GM12878 (cell line): ENCODE data around the gene POLR3K. TPM values are rescaled to one million over a fixed set of nuclear protein-coding genes. Genes with fewer than 3 reads are reported as not detected.

Experiments used
- ATAC-seq: fragments of 200-7000 bp; cut with Tn5 transposase; 3 replicates; pipeline ENCODE4 v1.9.1; 2020; ENCODE audit warnings: mild to moderate bottlenecking, moderate library complexity
- BruUV-seq: library from RNA; stranded (reverse); fragments of 400-500 nt; replicated peaks from 2 replicates; lab custom pipeline; 2021; lab: Mats Ljungman, UMichigan
- CTCF ChIA-PET: fragments of 300-600 bp; sonication (Branson Sonifier 250); formaldehyde crosslinking; extraction: SDS; loops from one replicate; lab custom pipeline; 2021; ENCODE audit warnings: inconsistent platforms; lab: Yijun Ruan, JAX
- POLR2A ChIA-PET: fragments of 350-600 bp; formaldehyde crosslinking; extraction: SDS; loops from one replicate; lab custom pipeline; 2021; ENCODE audit warnings: inconsistent platforms; lab: Charles Lee
- RAD21 ChIA-PET: fragments of 300-600 bp; sonication (Branson Sonifier 250); formaldehyde crosslinking; loops from one replicate; lab custom pipeline; 2023; ENCODE audit warnings: antibody characterized with exemption; ENCODE audit not compliant: unreplicated experiment; lab: Charles Lee
- SMC1A ChIA-PET: fragments of 300-600 bp; sonication (Branson Sonifier 250); formaldehyde crosslinking; loops from one replicate; lab custom pipeline; 2023; ENCODE audit not compliant: unreplicated experiment, uncharacterized antibody; lab: Charles Lee
- DNase-seq: peaks from one replicate; pipeline ENCODE4 v3.0.0-alpha.2; 2011; ENCODE audit warnings: low read depth, low spot score
- FAIRE-seq: peaks from 3 replicates; lab custom pipeline; 2011; peaks lifted over from hg19 to GRCh38; lab: Jason Lieb, UNC
- H2AFZ ChIP-seq: 2 replicates; pipeline ENCODE4 v1.6.0; 2011; ENCODE audit warnings: low read depth, low read length, control low read depth; ENCODE audit not compliant: control insufficient read depth
- H3K27ac ChIP-seq: 2 replicates; pipeline ENCODE4 v1.5.1; 2011; ENCODE audit warnings: control low read depth; ENCODE audit not compliant: control insufficient read depth, insufficient read depth
- H3K27me3 ChIP-seq, 2 experiments: replicated peaks in 1 of 2; 2 replicates each; pipeline versions ENCODE4 v1.6.0 to v1.6.1; 2011; ENCODE audit warnings: low read length in 1 of 2; ENCODE audit not compliant: control insufficient read depth in 2 of 2, insufficient read depth in 2 of 2
- H3K36me3 ChIP-seq, 2 experiments: 2 replicates each; pipeline ENCODE4 v1.5.1; 2011; ENCODE audit warnings: low read length in 1 of 2; ENCODE audit not compliant: control insufficient read depth in 2 of 2, insufficient read depth in 2 of 2
- H3K4me1 ChIP-seq: 2 replicates; pipeline ENCODE4 v1.6.1; 2011; ENCODE audit warnings: mild to moderate bottlenecking, low read length, moderate library complexity, mixed read lengths; ENCODE audit not compliant: control insufficient read depth, insufficient read depth
- H3K4me2 ChIP-seq: 2 replicates; pipeline ENCODE4 v1.6.0; 2011; ENCODE audit warnings: control low read depth; ENCODE audit not compliant: control insufficient read depth, insufficient read depth
- H3K4me3 ChIP-seq: fragments of 200-600 bp; sonication (generic); 2 replicates; pipeline ENCODE4 v1.5.1; 2016
- H3K79me2 ChIP-seq: 2 replicates; pipeline ENCODE4 v1.6.0; 2011; ENCODE audit warnings: low read length; ENCODE audit not compliant: control insufficient read depth, insufficient read depth
- H3K9ac ChIP-seq: 2 replicates; pipeline ENCODE4 v1.8.0; 2011; ENCODE audit warnings: low read length, control low read depth, mixed read lengths; ENCODE audit not compliant: control insufficient read depth, insufficient read depth
- H3K9me3 ChIP-seq: replicated peaks from 3 replicates; pipeline ENCODE4 v1.5.1; 2011; ENCODE audit warnings: mild to moderate bottlenecking, low read length; ENCODE audit not compliant: control insufficient read depth, insufficient read depth
- H4K20me1 ChIP-seq: 2 replicates; pipeline ENCODE4 v1.6.0; 2011; ENCODE audit not compliant: control insufficient read depth, insufficient read depth
- BHLHE40 ChIP-seq, 2 experiments: fragments of 450-650 bp in 1 of 2; IDR thresholded peaks; 2 replicates each; pipeline ENCODE4 v1.6.1; 2011 to 2017; ENCODE audit warnings: low read depth in 2 of 2, borderline replicate concordance in 1 of 2, improper control_type of control experiment in 1 of 2, low read length in 1 of 2, mild to moderate bottlenecking in 1 of 2
- ESRRA ChIP-seq: IDR thresholded peaks from 2 replicates; pipeline ENCODE4 v1.6.1; 2012; ENCODE audit warnings: mild to moderate bottlenecking, low read length, improper control_type of control experiment
- FOXM1 ChIP-seq: IDR thresholded peaks from 2 replicates; pipeline ENCODE4 v1.6.1; 2012; ENCODE audit warnings: low read depth, mild to moderate bottlenecking, inconsistent platforms, low read length, moderate library complexity
- IRF4 ChIP-seq: IDR thresholded peaks from 2 replicates; pipeline ENCODE4 v1.6.1; 2011; ENCODE audit warnings: low read depth, low read length
- JUNB ChIP-seq: IDR thresholded peaks from 2 replicates; pipeline ENCODE4 v1.6.1; 2016; ENCODE audit warnings: antibody characterized with exemption, mild to moderate bottlenecking
- MEF2B ChIP-seq: fragments of 450-650 bp; IDR thresholded peaks from 2 replicates; pipeline ENCODE4 v1.6.1; 2018; ENCODE audit warnings: mild to moderate bottlenecking, moderate library complexity; ENCODE audit not compliant: partially characterized antibody, poor library complexity, severe bottlenecking
- RELA ChIP-seq: fragments of 450-650 bp; IDR thresholded peaks from 2 replicates; pipeline ENCODE4 v1.8.0; 2014; ENCODE audit warnings: borderline replicate concordance; ENCODE audit not compliant: partially characterized antibody
- RUNX3 ChIP-seq: IDR thresholded peaks from 2 replicates; pipeline ENCODE4 v1.6.1; 2012; ENCODE audit warnings: low read length, inconsistent platforms
- TARDBP ChIP-seq: IDR thresholded peaks from 2 replicates; pipeline ENCODE4 v1.6.1; 2016; ENCODE audit warnings: borderline replicate concordance
- ZNF207 ChIP-seq: fragments of 450-650 bp; IDR thresholded peaks from 2 replicates; pipeline ENCODE4 v1.6.1; 2014; ENCODE audit warnings: antibody characterized with exemption, mild to moderate bottlenecking, borderline replicate concordance
- ZNF217 ChIP-seq: fragments of 450-650 bp; IDR thresholded peaks from 2 replicates; pipeline ENCODE4 v1.6.1; 2017; ENCODE audit warnings: antibody characterized with exemption, mild to moderate bottlenecking
- WGBS: methylation state at CpG from one replicate; pipeline ENCODE4 v1.1.6; 2016; ENCODE audit warnings: low lambda C conversion rate; ENCODE audit not compliant: insufficient replicate concordance, insufficient coverage; ENCODE audit errors: missing lambda C conversion rate; 5-methylcytosine and 5-hydroxymethylcytosine counted together
- in situ Hi-C: fragments of 300-500 bp; cut with MboI; formaldehyde crosslinking; loops from 9 replicates; pipeline ENCODE4 v1.14.3; 2018; ENCODE audit warnings: mixed read lengths
- intact Hi-C: fragments of 100-400 bp; cut with micrococcal nuclease; formaldehyde crosslinking; loops from one replicate; pipeline ENCODE4 v1.14.2; 2022; ENCODE audit not compliant: unreplicated experiment
- polyA plus RNA-seq, 11 experiments: library from polyadenylated mRNA; depleted of rRNA in 4 of 11; unstranded in 6 of 11; stranded (reverse) in 5 of 11; fragments of >200 nt; fragmentation: Nextera tagmentation in 4 of 11; fragmentation: Illumina TruSeq in 1 of 11; extraction: Ambion mirVana in 4 of 11; extraction: Trizol in 1 of 11; gene quantifications; 1 replicate in 1 of 11; 2 replicates in 10 of 11; pipeline versions ENCODE4 v1.2.1 to v1.2.3, GENCODE V29; 2011 to 2016; ENCODE audit warnings: inconsistent platforms in 2 of 11, missing spikeins in 2 of 11, low read depth in 1 of 11
- total RNA-seq, 4 experiments: library from RNA; depleted of rRNA in 3 of 4; stranded (reverse); fragments of >200 nt in 3 of 4; fragmentation: Illumina TruSeq in 1 of 4; extraction: Trizol in 1 of 4; gene quantifications; 2 replicates each; pipeline versions ENCODE4 v1.2.1 to v1.2.3, GENCODE V29; 2013 to 2021
- TF ChIP-seq, protein P1 (sequence below): IDR thresholded peaks from 2 replicates; pipeline ENCODE4 v1.6.1; 2011; ENCODE audit warnings: borderline replicate concordance, low read depth, mild to moderate bottlenecking, moderate library complexity, low read length; ENCODE audit not compliant: insufficient read depth, poor library complexity, severe bottlenecking
- TF ChIP-seq, protein P2 (sequence below): fragments of 450-650 bp; IDR thresholded peaks from 2 replicates; pipeline ENCODE4 v1.6.1; 2017; ENCODE audit warnings: mild to moderate bottlenecking
- TF ChIP-seq, protein P3 (sequence below): IDR thresholded peaks from 2 replicates; pipeline ENCODE4 v1.6.1; 2011; ENCODE audit warnings: mild to moderate bottlenecking, low read depth, low read length, moderate library complexity; ENCODE audit not compliant: insufficient replicate concordance
- TF ChIP-seq, protein P4 (sequence below): IDR thresholded peaks from 2 replicates; pipeline ENCODE4 v1.6.1; 2011; ENCODE audit warnings: low read depth, mild to moderate bottlenecking, low read length, moderate library complexity, borderline replicate concordance; ENCODE audit errors: extremely low read depth

POLR3K gene
- total and polyA plus RNA-seq, 10 of the 15 experiments (the other 5 are each of a cell fraction or from before 2014, with no cell fraction given), result 25.3 to 222 (median 64.0) TPM

DNA sequence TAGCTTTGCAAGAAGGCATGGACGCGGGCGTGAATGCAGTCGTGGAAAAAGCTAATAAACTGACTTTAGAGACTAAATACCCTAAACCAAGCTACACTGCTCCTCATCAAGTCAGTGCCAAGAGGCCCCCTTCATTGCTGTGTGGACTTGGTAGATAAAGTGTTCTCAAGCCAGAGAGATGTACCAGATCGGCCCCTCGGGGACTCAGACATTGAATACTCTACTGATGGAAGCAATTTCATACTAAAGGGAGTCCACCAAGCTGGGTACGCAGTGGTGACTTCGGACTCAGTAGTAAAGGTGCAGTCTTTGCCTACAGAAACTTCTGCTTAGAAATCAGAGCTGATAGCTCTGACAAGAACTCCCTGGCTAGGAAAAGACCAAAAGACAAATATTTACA, 8.8 kb downstream of the POLR3K start (continued):
- TF ChIP-seq, protein P1, sequence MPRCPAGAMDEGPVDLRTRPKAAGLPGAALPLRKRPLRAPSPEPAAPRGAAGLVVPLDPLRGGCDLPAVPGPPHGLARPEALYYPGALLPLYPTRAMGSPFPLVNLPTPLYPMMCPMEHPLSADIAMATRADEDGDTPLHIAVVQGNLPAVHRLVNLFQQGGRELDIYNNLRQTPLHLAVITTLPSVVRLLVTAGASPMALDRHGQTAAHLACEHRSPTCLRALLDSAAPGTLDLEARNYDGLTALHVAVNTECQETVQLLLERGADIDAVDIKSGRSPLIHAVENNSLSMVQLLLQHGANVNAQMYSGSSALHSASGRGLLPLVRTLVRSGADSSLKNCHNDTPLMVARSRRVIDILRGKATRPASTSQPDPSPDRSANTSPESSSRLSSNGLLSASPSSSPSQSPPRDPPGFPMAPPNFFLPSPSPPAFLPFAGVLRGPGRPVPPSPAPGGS, result no peak
- no peak for TF ChIP-seq JUNB
- no peak for TF ChIP-seq MEF2B
- TF ChIP-seq, protein P2, sequence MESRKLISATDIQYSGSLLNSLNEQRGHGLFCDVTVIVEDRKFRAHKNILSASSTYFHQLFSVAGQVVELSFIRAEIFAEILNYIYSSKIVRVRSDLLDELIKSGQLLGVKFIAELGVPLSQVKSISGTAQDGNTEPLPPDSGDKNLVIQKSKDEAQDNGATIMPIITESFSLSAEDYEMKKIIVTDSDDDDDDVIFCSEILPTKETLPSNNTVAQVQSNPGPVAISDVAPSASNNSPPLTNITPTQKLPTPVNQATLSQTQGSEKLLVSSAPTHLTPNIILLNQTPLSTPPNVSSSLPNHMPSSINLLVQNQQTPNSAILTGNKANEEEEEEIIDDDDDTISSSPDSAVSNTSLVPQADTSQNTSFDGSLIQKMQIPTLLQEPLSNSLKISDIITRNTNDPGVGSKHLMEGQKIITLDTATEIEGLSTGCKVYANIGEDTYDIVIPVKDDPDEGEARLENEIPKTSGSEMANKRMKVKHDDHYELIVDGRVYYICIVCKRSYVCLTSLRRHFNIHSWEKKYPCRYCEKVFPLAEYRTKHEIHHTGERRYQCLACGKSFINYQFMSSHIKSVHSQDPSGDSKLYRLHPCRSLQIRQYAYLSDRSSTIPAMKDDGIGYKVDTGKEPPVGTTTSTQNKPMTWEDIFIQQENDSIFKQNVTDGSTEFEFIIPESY, result no peak

DNA sequence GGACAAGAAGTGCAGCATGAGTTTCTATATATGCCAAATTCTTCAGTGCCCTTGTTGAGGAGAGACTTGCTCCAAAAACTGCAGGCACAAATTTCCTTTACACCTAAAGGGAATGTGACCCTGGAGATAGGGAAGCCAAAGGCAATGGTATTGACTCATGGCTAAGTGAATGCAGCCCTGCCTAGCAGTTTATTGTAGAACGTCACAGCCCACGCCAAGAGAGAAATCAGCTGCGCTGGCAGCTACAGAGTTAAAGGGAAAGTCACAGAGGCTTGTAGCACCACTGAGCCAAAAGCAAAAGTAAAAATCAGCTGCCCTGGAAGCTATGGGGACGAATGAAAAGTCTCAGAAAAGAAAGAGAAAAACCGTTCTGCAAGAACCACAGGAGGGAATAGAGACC, 10.1 kb downstream of the POLR3K start:
- no TSS peak for BruUV-seq
- 90% methylated on average over 4 of the region's 5 CpGs for WGBS
- FAIRE-seq (no peak), DNase-seq (no peak), ATAC-seq (no peak)
- Histone ChIP-seq H4K20me1 (no peaks in the 10 kb centered on the region), H3K27me3 (no peaks in the 10 kb centered on the region), H3K27ac (no peak overlapping the region), H3K4me1 (peaks cover 17% of the 10 kb centered on the region), H3K9me3 (no peaks in the 10 kb centered on the region), H3K4me3 (no peak overlapping the region), H3K9ac (no peak overlapping the region), H2AFZ (no peak overlapping the region), H3K4me2 (no peak overlapping the region), H3K79me2 (peaks cover 2% of the 10 kb centered on the region; the same call in 1 of the 2 replicates), H3K36me3 (peaks cover 12% of the 10 kb centered on the region in 2 experiments)
- ChIA-PET POLR2A (interaction anchor here (0.7 kb wide), 1 partner anchor 10 kb away, joined by 3 read pairs; the partner anchor contains the start of genes POLR3K and SNRNP25), CTCF (interaction anchor here (1.5 kb wide), 1 partner anchor 22 kb away, joined by 4 read pairs; no protein-coding TSS in a partner anchor), RAD21 (no interaction called here), SMC1A (no interaction called here)
- in situ Hi-C loops (no loop called here), intact Hi-C loops (no loop called here)
- TF ChIP-seq, protein P3, sequence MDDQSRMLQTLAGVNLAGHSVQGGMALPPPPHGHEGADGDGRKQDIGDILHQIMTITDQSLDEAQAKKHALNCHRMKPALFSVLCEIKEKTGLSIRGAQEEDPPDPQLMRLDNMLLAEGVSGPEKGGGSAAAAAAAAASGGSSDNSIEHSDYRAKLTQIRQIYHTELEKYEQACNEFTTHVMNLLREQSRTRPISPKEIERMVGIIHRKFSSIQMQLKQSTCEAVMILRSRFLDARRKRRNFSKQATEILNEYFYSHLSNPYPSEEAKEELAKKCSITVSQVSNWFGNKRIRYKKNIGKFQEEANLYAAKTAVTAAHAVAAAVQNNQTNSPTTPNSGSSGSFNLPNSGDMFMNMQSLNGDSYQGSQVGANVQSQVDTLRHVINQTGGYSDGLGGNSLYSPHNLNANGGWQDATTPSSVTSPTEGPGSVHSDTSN, result no peak
- TF ChIP-seq TARDBP (no peak), RUNX3 (no peak), RELA (no peak), FOXM1 (no peak), IRF4 (no peak), BHLHE40 (IDR thresholded peaks at IDR 0.05; ENCODE audit: borderline replicate concordance in 1 of 2, low read depth in 2 of 2, low read length in 1 of 2) (no peak), ZNF217 (no peak), ESRRA (no peak), ZNF207 (no peak)
- TF ChIP-seq, protein P4, sequence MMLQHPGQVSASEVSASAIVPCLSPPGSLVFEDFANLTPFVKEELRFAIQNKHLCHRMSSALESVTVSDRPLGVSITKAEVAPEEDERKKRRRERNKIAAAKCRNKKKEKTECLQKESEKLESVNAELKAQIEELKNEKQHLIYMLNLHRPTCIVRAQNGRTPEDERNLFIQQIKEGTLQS, result no peak
- TF ChIP-seq, protein P2, result no peak
